OCI-LY7 (cell line): ENCODE data around the gene CLIP3. TPM values are rescaled to one million over a fixed set of nuclear protein-coding genes. Genes with fewer than 3 reads are reported as not detected.

Experiments used
- BruUV-seq: library from RNA; stranded (reverse); fragments of 400-500 nt; replicated peaks from 2 replicates; lab custom pipeline; 2021; lab: Mats Ljungman, UMichigan
- CTCF ChIA-PET: fragments of 300-600 bp; sonication (Branson Sonifier 250); formaldehyde crosslinking; loops from one replicate; lab custom pipeline; 2022; ENCODE audit warnings: antibody characterized with exemption; ENCODE audit not compliant: unreplicated experiment; lab: Charles Lee
- POLR2A ChIA-PET: fragments of 300-600 bp; sonication (Branson Sonifier 250); formaldehyde crosslinking; loops from one replicate; lab custom pipeline; 2022; ENCODE audit warnings: antibody characterized with exemption; lab: Charles Lee
- DNase-seq: peaks from one replicate; pipeline ENCODE4 v3.0.0-alpha.2; 2015; ENCODE audit warnings: low spot score
- H2AFZ ChIP-seq: fragments of 200-600 bp; sonication (generic), shearing (Covaris generic); 2 replicates; pipeline ENCODE4 v1.6.1; 2014; ENCODE audit warnings: mild to moderate bottlenecking, antibody characterized with exemption, low read length, moderate library complexity
- H3K27ac ChIP-seq: fragments of 200-600 bp; sonication (generic); 2 replicates; pipeline ENCODE4 v1.5.1; 2014; ENCODE audit warnings: mixed run types, low read depth, mild to moderate bottlenecking, moderate library complexity, low read length, inconsistent platforms; ENCODE audit not compliant: poor library complexity, severe bottlenecking
- H3K36me3 ChIP-seq: fragments of 200-600 bp; sonication (generic); 2 replicates; pipeline ENCODE4 v1.6.1; 2014; ENCODE audit warnings: mild to moderate bottlenecking, antibody characterized with exemption, low read length, moderate library complexity, mixed read lengths; ENCODE audit not compliant: insufficient read depth
- H3K4me1 ChIP-seq: fragments of 200-600 bp; sonication (generic); 2 replicates; pipeline ENCODE4 v1.5.1; 2014; ENCODE audit warnings: mild to moderate bottlenecking, low read length; ENCODE audit not compliant: insufficient read depth, poor library complexity, severe bottlenecking
- H3K4me2 ChIP-seq: fragments of 200-600 bp; sonication (generic); 2 replicates; pipeline ENCODE4 v1.6.1; 2014; ENCODE audit warnings: mild to moderate bottlenecking, low read length
- H3K4me3 ChIP-seq: fragments of 200-600 bp; sonication (generic); 2 replicates; pipeline ENCODE4 v1.5.1; 2014; ENCODE audit warnings: mild to moderate bottlenecking, low read depth, low read length; ENCODE audit not compliant: poor library complexity, severe bottlenecking
- H3K79me2 ChIP-seq: fragments of 200-600 bp; sonication (generic); 2 replicates; pipeline ENCODE4 v1.6.1; 2016; ENCODE audit warnings: low read depth, mild to moderate bottlenecking, low read length, moderate library complexity, mixed read lengths; ENCODE audit not compliant: insufficient read depth
- H3K9me2 ChIP-seq: fragments of 200-600 bp; sonication (generic); 2 replicates; pipeline ENCODE4 v1.6.1; 2016; ENCODE audit warnings: mild to moderate bottlenecking, low read length, mixed read lengths; ENCODE audit not compliant: insufficient read depth
- H3K9me3 ChIP-seq: fragments of 200-600 bp; sonication (generic); 2 replicates; pipeline ENCODE4 v1.6.1; 2014; ENCODE audit warnings: mild to moderate bottlenecking, mixed run types, low read length, mixed read lengths
- H4K20me1 ChIP-seq: fragments of 200-600 bp; sonication (generic); 2 replicates; pipeline ENCODE4 v1.6.1; 2014; ENCODE audit warnings: mild to moderate bottlenecking, antibody characterized with exemption, low read length, moderate library complexity, mixed read lengths; ENCODE audit not compliant: insufficient read depth
- CTCF ChIP-seq: fragments of 200-600 bp; sonication (generic); conservative IDR thresholded peaks from 2 replicates; pipeline ENCODE4 v1.5.1; 2014; ENCODE audit warnings: mild to moderate bottlenecking, antibody characterized with exemption, low read length, moderate library complexity, mixed read lengths
- EZH2phosphoT487 ChIP-seq: fragments of 200-600 bp; sonication (generic); IDR thresholded peaks from 2 replicates; pipeline ENCODE4 v1.6.1; 2018; ENCODE audit warnings: low read depth, borderline replicate concordance, mild to moderate bottlenecking, mixed run types, antibody characterized with exemption, low read length, moderate library complexity, mixed read lengths
- intact Hi-C: fragments of 100-400 bp; cut with micrococcal nuclease; formaldehyde crosslinking; loops from one replicate; pipeline ENCODE4 v1.10.0; 2022; ENCODE audit not compliant: unreplicated experiment
- total RNA-seq, 2 experiments: library from RNA; depleted of rRNA in 1 of 2; stranded (reverse); fragments of >200 nt in 1 of 2; shearing (Covaris generic) in 1 of 2; gene quantifications; 2 replicates each; pipeline ENCODE4 v1.2.3, GENCODE V29; 2014 to 2022

Gene CLIP3
- total RNA-seq, 2 experiments from 2014 or later, result 0.66 to 2.4 TPM

- Histone ChIP-seq H3K79me2 (peaks cover 2% of the 10 kb centered on the region; the same call in 1 of the 2 replicates), H2AFZ (no peak overlapping the region), H3K4me1 (peaks cover 2% of the 10 kb centered on the region), H3K9me2 (no peaks in the 10 kb centered on the region), H3K4me3 (no peak overlapping the region), H3K36me3 (no peaks in the 10 kb centered on the region), H3K27ac (no peak overlapping the region), H3K4me2 (no peak overlapping the region), H3K9me3 (no peaks in the 10 kb centered on the region), H4K20me1 (no peaks in the 10 kb centered on the region)
- BruUV-seq, result no TSS peak
- ChIA-PET CTCF (no interaction called here), POLR2A (no interaction called here)
- DNase-seq, result no peak
- TF ChIP-seq CTCF, result no peak
- intact Hi-C loops, result no loop called here
Measured at GRCh38 chr19:36009633-36010379, 22.9 kb downstream of the CLIP3 start.

GRCh38 chr19:36009220-36009619 lies 23.5 kb downstream of the CLIP3 start:
- DNase-seq, result no peak
- Histone ChIP-seq H3K27ac (no peak overlapping the region), H3K79me2 (no peaks in the 10 kb centered on the region), H2AFZ (no peak overlapping the region), H3K4me1 (no peaks in the 10 kb centered on the region), H3K4me3 (no peak overlapping the region), H3K9me2 (no peaks in the 10 kb centered on the region), H3K36me3 (no peaks in the 10 kb centered on the region), H3K9me3 (no peaks in the 10 kb centered on the region), H4K20me1 (no peaks in the 10 kb centered on the region), H3K4me2 (no peak overlapping the region)
- intact Hi-C loops, result no loop called here
- ChIA-PET POLR2A (interaction anchor here (1.3 kb wide), 1 partner anchor 45 kb away, joined by 4 read pairs; the partner anchor contains the start of gene THAP8), CTCF (no interaction called here)
- BruUV-seq, result no TSS peak
- TF ChIP-seq EZH2phosphoT487 (no peak), CTCF (no peak)

- no peaks in the 10 kb centered on the region for H3K9me2 ChIP-seq
- H3K4me2 ChIP-seq, result no peak within 1 kb of the TSS
- no peak for DNase-seq
- no peak within 1 kb of the TSS for H3K27ac ChIP-seq
- TF ChIP-seq CTCF, result no peak
- no peak for TF ChIP-seq EZH2phosphoT487
- no TSS peak for BruUV-seq
- ChIA-PET POLR2A (interaction anchor here (1.3 kb wide), 1 partner anchor 46 kb away, joined by 4 read pairs; the partner anchor contains the start of gene THAP8), CTCF (no interaction called here)
- no peaks in the 10 kb centered on the region for H3K79me2 ChIP-seq
- H3K9me3 ChIP-seq, result no peaks in the 10 kb centered on the region
- no peaks in the 10 kb centered on the region for H3K36me3 ChIP-seq
- H4K20me1 ChIP-seq, result no peaks in the 10 kb centered on the region
- H3K4me3 ChIP-seq, result no peak within 1 kb of the TSS
- intact Hi-C loops, result no loop called here
- no peak within 1 kb of the TSS for H2AFZ ChIP-seq
- no peaks in the 10 kb centered on the region for H3K4me1 ChIP-seq
Measured at GRCh38 chr19:36008336-36008978, 24.2 kb downstream of the CLIP3 start, which contains the start of gene SYNE4. TSS of gene SYNE4 (minus strand) at chr19:36008813. CDS start at chr19:36008681, 132 bp downstream.
